GM23338 (cell line): Measurements from ENCODE around the gene DTNA. TPM values are rescaled to one million over a fixed set of nuclear protein-coding genes. Genes with fewer than 3 reads are reported as not detected.
"Not testable (repeated sequence)": the region's sequence is repeated elsewhere in the genome, so short reads cannot be mapped to it uniquely, and the experiment has no call there.

Experiments
- ATAC-seq: fragments of 200-7000 bp; cut with Tn5 transposase; 3 replicates; pipeline ENCODE4 v1.9.1; 2020
- DNase-seq: peaks from one replicate; pipeline ENCODE4 v3.0.0-alpha.2; 2015; ENCODE audit warnings: low spot score
- H2AFZ ChIP-seq: fragments of 200-600 bp; sonication (generic); 2 replicates; pipeline ENCODE4 v1.8.0; 2016; ENCODE audit warnings: antibody characterized with exemption, mild to moderate bottlenecking, moderate library complexity
- H3F3A ChIP-seq: fragments of 200-600 bp; sonication (generic); replicated peaks from 2 replicates; pipeline ENCODE4 v1.8.0; 2017; ENCODE audit warnings: antibody characterized with exemption, mixed run types, low read depth
- H3K27ac ChIP-seq: fragments of 200-600 bp; sonication (generic); 2 replicates; pipeline ENCODE4 v1.6.1; 2016; ENCODE audit warnings: low read depth
- H3K27me3 ChIP-seq: fragments of 200-600 bp; sonication (generic); 2 replicates; pipeline ENCODE4 v1.8.0; 2016; ENCODE audit warnings: mild to moderate bottlenecking, mixed run types, moderate library complexity; ENCODE audit not compliant: insufficient read depth
- H3K36me3 ChIP-seq: fragments of 200-600 bp; sonication (generic); 2 replicates; pipeline ENCODE4 v1.8.0; 2016; ENCODE audit warnings: mild to moderate bottlenecking; ENCODE audit not compliant: insufficient read depth
- H3K4me1 ChIP-seq: fragments of 200-600 bp; sonication (generic); 2 replicates; pipeline ENCODE4 v1.8.0; 2016; ENCODE audit warnings: mild to moderate bottlenecking, moderate library complexity; ENCODE audit not compliant: insufficient read depth
- H3K4me2 ChIP-seq: fragments of 200-600 bp; sonication (generic); 2 replicates; pipeline ENCODE4 v1.7.1; 2017; ENCODE audit warnings: mixed run types
- H3K4me3 ChIP-seq: fragments of 200-600 bp; sonication (generic); 2 replicates; pipeline ENCODE4 v1.6.1; 2016; ENCODE audit warnings: mixed run types
- H3K79me2 ChIP-seq: fragments of 200-600 bp; sonication (generic); replicated peaks from 2 replicates; pipeline ENCODE4 v1.8.0; 2017; ENCODE audit warnings: mild to moderate bottlenecking; ENCODE audit not compliant: insufficient read depth
- H3K9me2 ChIP-seq: fragments of 200-600 bp; sonication (generic); 2 replicates; pipeline ENCODE4 v1.8.0; 2017; ENCODE audit not compliant: insufficient read depth
- H4K20me1 ChIP-seq: fragments of 200-600 bp; sonication (generic); replicated peaks from 2 replicates; pipeline ENCODE4 v1.8.0; 2017; ENCODE audit warnings: mild to moderate bottlenecking; ENCODE audit not compliant: insufficient read depth
- H3K27ac Mint-ChIP-seq: 2 replicates; pipeline ENCODE4 v1.8.0; 2020; ENCODE audit warnings: inconsistent platforms, mild to moderate bottlenecking, moderate library complexity, mixed read lengths
- H3K27me3 Mint-ChIP-seq: 3 replicates; pipeline ENCODE4 v1.8.0; 2022; ENCODE audit warnings: low read depth, mild to moderate bottlenecking, moderate library complexity, mixed read lengths, inconsistent platforms; ENCODE audit not compliant: insufficient read depth, poor library complexity
- H3K36me3 Mint-ChIP-seq: 3 replicates; pipeline ENCODE4 v1.8.0; 2021; ENCODE audit warnings: low read depth, mild to moderate bottlenecking, inconsistent platforms, moderate library complexity, mixed read lengths
- H3K4me1 Mint-ChIP-seq: 3 replicates; pipeline ENCODE4 v1.8.0; 2020; ENCODE audit warnings: mild to moderate bottlenecking, inconsistent platforms, mixed read lengths
- H3K4me3 Mint-ChIP-seq: 3 replicates; pipeline ENCODE4 v1.8.0; 2021; ENCODE audit warnings: moderate library complexity, mild to moderate bottlenecking, inconsistent platforms, mixed read lengths
- H3K9me3 Mint-ChIP-seq: 3 replicates; pipeline ENCODE4 v1.8.0; 2020; ENCODE audit warnings: moderate library complexity, mild to moderate bottlenecking, inconsistent platforms, mixed read lengths
- CTCF ChIP-seq, 2 experiments: fragments of 200-600 bp in 1 of 2; sonication (generic) in 1 of 2; conservative IDR thresholded peaks; 2 replicates each; pipeline versions ENCODE4 v1.5.1 to v1.6.1; 2016 to 2017; ENCODE audit warnings: antibody characterized with exemption in 2 of 2, low read depth in 2 of 2, mild to moderate bottlenecking in 2 of 2, moderate library complexity in 1 of 2
- JUNB ChIP-seq: IDR thresholded peaks from one replicate; pipeline ENCODE4 v1.6.1; 2016; ENCODE audit warnings: antibody characterized with exemption; ENCODE audit not compliant: unreplicated experiment
- NANOG ChIP-seq: IDR thresholded peaks from 2 replicates; pipeline ENCODE4 v1.6.1; 2016; ENCODE audit warnings: antibody characterized with exemption, borderline replicate concordance
- POLR2AphosphoS5 ChIP-seq: IDR thresholded peaks from 2 replicates; pipeline ENCODE4 v1.6.1; 2016; ENCODE audit warnings: antibody characterized with exemption, low read depth
- ZNF114 ChIP-seq: fragments of 250-450 bp; sonication (Bioruptor Pico); IDR thresholded peaks from 2 replicates; pipeline ENCODE4 v1.5.0; 2020; ENCODE audit warnings: mild to moderate bottlenecking, moderate library complexity
- ZNF331 ChIP-seq: fragments of 250-450 bp; sonication (Bioruptor Pico); IDR thresholded peaks from 2 replicates; pipeline ENCODE4 v1.5.0; 2020; ENCODE audit warnings: low read depth, mild to moderate bottlenecking, moderate library complexity
- polyA plus RNA-seq: library from polyadenylated mRNA; unstranded; fragments of >200 nt; fragmentation: Nextera tagmentation; extraction: Ambion mirVana; gene quantifications from 2 replicates; pipeline ENCODE4 v1.2.1, GENCODE V29; 2016
- total RNA-seq: library from RNA; depleted of rRNA; stranded (reverse); fragments of >200 nt; shearing (Covaris generic); gene quantifications from 2 replicates; pipeline ENCODE4 v1.2.3, GENCODE V29; 2014
- TF ChIP-seq, protein P1 (sequence below): fragments of 250-450 bp; sonication (Bioruptor Pico); IDR thresholded peaks from 2 replicates; pipeline ENCODE4 v1.5.0; 2020; ENCODE audit warnings: mild to moderate bottlenecking, moderate library complexity
- TF ChIP-seq, protein P2 (sequence below): IDR thresholded peaks from one replicate; pipeline ENCODE4 v1.6.1; 2018; ENCODE audit warnings: antibody characterized with exemption; ENCODE audit not compliant: unreplicated experiment

Gene DTNA
- total and polyA plus RNA-seq, 2 experiments from 2014 or later: 11.5 to 25.1 TPM

- TF ChIP-seq, protein P1, sequence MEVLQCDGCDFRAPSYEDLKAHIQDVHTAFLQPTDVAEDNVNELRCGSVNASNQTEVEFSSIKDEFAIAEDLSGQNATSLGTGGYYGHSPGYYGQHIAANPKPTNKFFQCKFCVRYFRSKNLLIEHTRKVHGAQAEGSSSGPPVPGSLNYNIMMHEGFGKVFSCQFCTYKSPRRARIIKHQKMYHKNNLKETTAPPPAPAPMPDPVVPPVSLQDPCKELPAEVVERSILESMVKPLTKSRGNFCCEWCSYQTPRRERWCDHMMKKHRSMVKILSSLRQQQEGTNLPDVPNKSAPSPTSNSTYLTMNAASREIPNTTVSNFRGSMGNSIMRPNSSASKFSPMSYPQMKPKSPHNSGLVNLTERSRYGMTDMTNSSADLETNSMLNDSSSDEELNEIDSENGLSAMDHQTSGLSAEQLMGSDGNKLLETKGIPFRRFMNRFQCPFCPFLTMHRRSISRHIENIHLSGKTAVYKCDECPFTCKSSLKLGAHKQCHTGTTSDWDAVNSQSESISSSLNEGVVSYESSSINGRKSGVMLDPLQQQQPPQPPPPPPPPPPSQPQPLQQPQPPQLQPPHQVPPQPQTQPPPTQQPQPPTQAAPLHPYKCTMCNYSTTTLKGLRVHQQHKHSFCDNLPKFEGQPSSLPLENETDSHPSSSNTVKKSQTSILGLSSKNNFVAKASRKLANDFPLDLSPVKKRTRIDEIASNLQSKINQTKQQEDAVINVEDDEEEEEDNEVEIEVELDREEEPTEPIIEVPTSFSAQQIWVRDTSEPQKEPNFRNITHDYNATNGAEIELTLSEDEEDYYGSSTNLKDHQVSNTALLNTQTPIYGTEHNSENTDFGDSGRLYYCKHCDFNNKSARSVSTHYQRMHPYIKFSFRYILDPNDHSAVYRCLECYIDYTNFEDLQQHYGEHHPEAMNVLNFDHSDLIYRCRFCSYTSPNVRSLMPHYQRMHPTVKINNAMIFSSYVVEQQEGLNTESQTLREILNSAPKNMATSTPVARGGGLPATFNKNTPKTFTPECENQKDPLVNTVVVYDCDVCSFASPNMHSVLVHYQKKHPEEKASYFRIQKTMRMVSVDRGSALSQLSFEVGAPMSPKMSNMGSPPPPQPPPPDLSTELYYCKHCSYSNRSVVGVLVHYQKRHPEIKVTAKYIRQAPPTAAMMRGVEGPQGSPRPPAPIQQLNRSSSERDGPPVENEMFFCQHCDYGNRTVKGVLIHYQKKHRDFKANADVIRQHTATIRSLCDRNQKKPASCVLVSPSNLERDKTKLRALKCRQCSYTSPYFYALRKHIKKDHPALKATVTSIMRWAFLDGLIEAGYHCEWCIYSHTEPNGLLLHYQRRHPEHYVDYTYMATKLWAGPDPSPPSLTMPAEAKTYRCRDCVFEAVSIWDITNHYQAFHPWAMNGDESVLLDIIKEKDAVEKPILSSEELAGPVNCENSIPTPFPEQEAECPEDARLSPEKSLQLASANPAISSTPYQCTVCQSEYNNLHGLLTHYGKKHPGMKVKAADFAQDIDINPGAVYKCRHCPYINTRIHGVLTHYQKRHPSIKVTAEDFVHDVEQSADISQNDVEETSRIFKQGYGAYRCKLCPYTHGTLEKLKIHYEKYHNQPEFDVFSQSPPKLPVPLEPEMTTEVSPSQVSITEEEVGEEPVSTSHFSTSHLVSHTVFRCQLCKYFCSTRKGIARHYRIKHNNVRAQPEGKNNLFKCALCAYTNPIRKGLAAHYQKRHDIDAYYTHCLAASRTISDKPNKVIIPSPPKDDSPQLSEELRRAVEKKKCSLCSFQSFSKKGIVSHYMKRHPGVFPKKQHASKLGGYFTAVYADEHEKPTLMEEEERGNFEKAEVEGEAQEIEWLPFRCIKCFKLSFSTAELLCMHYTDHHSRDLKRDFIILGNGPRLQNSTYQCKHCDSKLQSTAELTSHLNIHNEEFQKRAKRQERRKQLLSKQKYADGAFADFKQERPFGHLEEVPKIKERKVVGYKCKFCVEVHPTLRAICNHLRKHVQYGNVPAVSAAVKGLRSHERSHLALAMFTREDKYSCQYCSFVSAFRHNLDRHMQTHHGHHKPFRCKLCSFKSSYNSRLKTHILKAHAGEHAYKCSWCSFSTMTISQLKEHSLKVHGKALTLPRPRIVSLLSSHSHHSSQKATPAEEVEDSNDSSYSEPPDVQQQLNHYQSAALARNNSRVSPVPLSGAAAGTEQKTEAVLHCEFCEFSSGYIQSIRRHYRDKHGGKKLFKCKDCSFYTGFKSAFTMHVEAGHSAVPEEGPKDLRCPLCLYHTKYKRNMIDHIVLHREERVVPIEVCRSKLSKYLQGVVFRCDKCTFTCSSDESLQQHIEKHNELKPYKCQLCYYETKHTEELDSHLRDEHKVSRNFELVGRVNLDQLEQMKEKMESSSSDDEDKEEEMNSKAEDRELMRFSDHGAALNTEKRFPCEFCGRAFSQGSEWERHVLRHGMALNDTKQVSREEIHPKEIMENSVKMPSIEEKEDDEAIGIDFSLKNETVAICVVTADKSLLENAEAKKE (CRISPR knock-in tag): no peak
- TF ChIP-seq POLR2AphosphoS5 (no peak), ZNF331 (CRISPR knock-in tag) (no peak)
Measured at GRCh38 chr18:34921811-34922385, 211.8 kb downstream of the DTNA start (continued).

GRCh38 chr18:34922594-34922993 lies 212.5 kb downstream of the DTNA start:
- not testable (repeated sequence) for H3K79me2 ChIP-seq, H3K36me3 Mint-ChIP-seq, H3K36me3 ChIP-seq, H3K4me2 ChIP-seq, H2AFZ ChIP-seq, H3K9me3 Mint-ChIP-seq, ATAC-seq, H3K27me3 Mint-ChIP-seq, H3K4me3 ChIP-seq, H3K27ac Mint-ChIP-seq, H3K27ac ChIP-seq, H3K4me1 Mint-ChIP-seq, DNase-seq, H3K4me3 Mint-ChIP-seq, H3K27me3 ChIP-seq, H3K9me2 ChIP-seq, H3F3A ChIP-seq, H4K20me1 ChIP-seq, H3K4me1 ChIP-seq

- Mint-ChIP-seq H3K4me1 (peaks cover 12% of the 10 kb centered on the region), H3K4me3 (no peak overlapping the region), H3K9me3 (no peaks in the 10 kb centered on the region; the same call in 2 of the 3 replicates), H3K27me3 (no peaks in the 10 kb centered on the region), H3K27ac (no peak overlapping the region), H3K36me3 (no peaks in the 10 kb centered on the region; the same call in 2 of the 3 replicates)
- Histone ChIP-seq H3F3A (no peaks in the 10 kb centered on the region), H2AFZ (no peak overlapping the region), H3K4me2 (no peak overlapping the region), H3K27me3 (no peaks in the 10 kb centered on the region), H3K36me3 (no peaks in the 10 kb centered on the region), H4K20me1 (no peaks in the 10 kb centered on the region), H3K79me2 (no peaks in the 10 kb centered on the region), H3K27ac (no peak overlapping the region), H3K9me2 (no peaks in the 10 kb centered on the region; the same call in 1 of the 2 replicates), H3K4me1 (peaks cover 5% of the 10 kb centered on the region; the same call in 1 of the 2 replicates), H3K4me3 (no peak overlapping the region)
- DNase-seq (no peak), ATAC-seq (no peak)
- TF ChIP-seq JUNB: no peak
- TF ChIP-seq POLR2AphosphoS5: no peak
- no peak for TF ChIP-seq ZNF114 (CRISPR knock-in tag)
- no peak for TF ChIP-seq ZNF331 (CRISPR knock-in tag)
- no peak for TF ChIP-seq NANOG
- TF ChIP-seq CTCF (conservative IDR thresholded peaks at IDR 0.05; ENCODE audit: low read depth in 2 of 2): no peak
- TF ChIP-seq, protein P2, sequence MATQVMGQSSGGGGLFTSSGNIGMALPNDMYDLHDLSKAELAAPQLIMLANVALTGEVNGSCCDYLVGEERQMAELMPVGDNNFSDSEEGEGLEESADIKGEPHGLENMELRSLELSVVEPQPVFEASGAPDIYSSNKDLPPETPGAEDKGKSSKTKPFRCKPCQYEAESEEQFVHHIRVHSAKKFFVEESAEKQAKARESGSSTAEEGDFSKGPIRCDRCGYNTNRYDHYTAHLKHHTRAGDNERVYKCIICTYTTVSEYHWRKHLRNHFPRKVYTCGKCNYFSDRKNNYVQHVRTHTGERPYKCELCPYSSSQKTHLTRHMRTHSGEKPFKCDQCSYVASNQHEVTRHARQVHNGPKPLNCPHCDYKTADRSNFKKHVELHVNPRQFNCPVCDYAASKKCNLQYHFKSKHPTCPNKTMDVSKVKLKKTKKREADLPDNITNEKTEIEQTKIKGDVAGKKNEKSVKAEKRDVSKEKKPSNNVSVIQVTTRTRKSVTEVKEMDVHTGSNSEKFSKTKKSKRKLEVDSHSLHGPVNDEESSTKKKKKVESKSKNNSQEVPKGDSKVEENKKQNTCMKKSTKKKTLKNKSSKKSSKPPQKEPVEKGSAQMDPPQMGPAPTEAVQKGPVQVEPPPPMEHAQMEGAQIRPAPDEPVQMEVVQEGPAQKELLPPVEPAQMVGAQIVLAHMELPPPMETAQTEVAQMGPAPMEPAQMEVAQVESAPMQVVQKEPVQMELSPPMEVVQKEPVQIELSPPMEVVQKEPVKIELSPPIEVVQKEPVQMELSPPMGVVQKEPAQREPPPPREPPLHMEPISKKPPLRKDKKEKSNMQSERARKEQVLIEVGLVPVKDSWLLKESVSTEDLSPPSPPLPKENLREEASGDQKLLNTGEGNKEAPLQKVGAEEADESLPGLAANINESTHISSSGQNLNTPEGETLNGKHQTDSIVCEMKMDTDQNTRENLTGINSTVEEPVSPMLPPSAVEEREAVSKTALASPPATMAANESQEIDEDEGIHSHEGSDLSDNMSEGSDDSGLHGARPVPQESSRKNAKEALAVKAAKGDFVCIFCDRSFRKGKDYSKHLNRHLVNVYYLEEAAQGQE: no peak
Measured at GRCh38 chr18:34923911-34924310, 213.8 kb downstream of the DTNA start.
